SK-N-SH treated with all-trans-retinoic acid at 6 μM for 48 hours (cell line): Measurements from ENCODE around the gene CCDC85B.
"Not testable (repeated sequence)": the region's sequence is repeated elsewhere in the genome, so short reads cannot be mapped to it uniquely, and the experiment has no call there.

ENCODE experiments used
- ATAC-seq: fragments of 200-7000 bp; cut with Tn5 transposase; 3 replicates; pipeline ENCODE4 v1.9.1; 2020; ENCODE audit warnings: mild to moderate bottlenecking, moderate library complexity
- ARNTL ChIP-seq: fragments of 450-650 bp; formaldehyde crosslinking; IDR thresholded peaks from 2 replicates; pipeline ENCODE4 v1.5.0; 2020; ENCODE audit warnings: low read depth, mild to moderate bottlenecking, moderate library complexity, borderline replicate concordance
- BACH2 ChIP-seq: fragments of 250-450 bp; sonication (Bioruptor Pico); IDR thresholded peaks from 2 replicates; pipeline ENCODE4 v1.9.0; 2021; ENCODE audit warnings: mild to moderate bottlenecking, borderline replicate concordance
- CREB5 ChIP-seq: fragments of 250-450 bp; sonication (Bioruptor Pico); IDR thresholded peaks from 2 replicates; pipeline ENCODE4 v1.5.1; 2020; ENCODE audit warnings: low read depth, mild to moderate bottlenecking, moderate library complexity
- CSDC2 ChIP-seq: fragments of 250-450 bp; sonication (Bioruptor Pico); IDR thresholded peaks from 2 replicates; pipeline ENCODE4 v1.5.0; 2020; ENCODE audit warnings: mild to moderate bottlenecking, moderate library complexity
- CSRNP3 ChIP-seq: fragments of 250-450 bp; sonication (Bioruptor Pico); IDR thresholded peaks from 2 replicates; pipeline ENCODE4 v1.5.1; 2021; ENCODE audit warnings: mild to moderate bottlenecking, moderate library complexity
- ESRRG ChIP-seq: fragments of 250-450 bp; sonication (Bioruptor Pico); IDR thresholded peaks from 2 replicates; pipeline ENCODE4 v1.6.1; 2021; ENCODE audit warnings: mild to moderate bottlenecking
- GLIS3 ChIP-seq: fragments of 250-450 bp; sonication (Bioruptor Pico); IDR thresholded peaks from 2 replicates; pipeline ENCODE4 v1.5.0; 2020; ENCODE audit warnings: mild to moderate bottlenecking, moderate library complexity
- ISL1 ChIP-seq: fragments of 250-450 bp; sonication (Bioruptor Pico); IDR thresholded peaks from 2 replicates; pipeline ENCODE4 v2.1.2; 2022; ENCODE audit warnings: mild to moderate bottlenecking, moderate library complexity
- OSR1 ChIP-seq: fragments of 250-450 bp; sonication (Bioruptor Pico); IDR thresholded peaks from 2 replicates; pipeline ENCODE4 v1.8.0; 2022; ENCODE audit warnings: moderate library complexity, mild to moderate bottlenecking, inconsistent platforms
- PATZ1 ChIP-seq: fragments of 250-450 bp; sonication (Bioruptor Pico); IDR thresholded peaks from 2 replicates; pipeline ENCODE4 v1.8.0; 2020; ENCODE audit warnings: mild to moderate bottlenecking, moderate library complexity, borderline replicate concordance
- PPARA ChIP-seq: fragments of 250-450 bp; sonication (Bioruptor Pico); IDR thresholded peaks from 2 replicates; pipeline ENCODE4 v1.5.0; 2020; ENCODE audit warnings: mild to moderate bottlenecking, borderline replicate concordance
- RARB ChIP-seq: fragments of 250-450 bp; sonication (Bioruptor Pico); IDR thresholded peaks from 2 replicates; pipeline ENCODE4 v1.8.0; 2021; ENCODE audit warnings: mild to moderate bottlenecking, moderate library complexity
- SNAI2 ChIP-seq: fragments of 250-450 bp; sonication (Bioruptor Pico); IDR thresholded peaks from 2 replicates; pipeline ENCODE4 v1.5.0; 2020; ENCODE audit warnings: mild to moderate bottlenecking, moderate library complexity
- TOX ChIP-seq: fragments of 250-450 bp; sonication (Bioruptor Pico); IDR thresholded peaks from 2 replicates; pipeline ENCODE4 v1.8.0; 2021; ENCODE audit warnings: mild to moderate bottlenecking, moderate library complexity, borderline replicate concordance
- TSHZ2 ChIP-seq: fragments of 250-450 bp; sonication (Bioruptor Pico); IDR thresholded peaks from 2 replicates; pipeline ENCODE4 v1.5.0; 2020; ENCODE audit warnings: mild to moderate bottlenecking, moderate library complexity
- ZC3H10 ChIP-seq: fragments of 250-450 bp; sonication (Bioruptor Pico); IDR thresholded peaks from 2 replicates; pipeline ENCODE4 v1.5.1; 2021; ENCODE audit warnings: mild to moderate bottlenecking, moderate library complexity
- ZFP3 ChIP-seq: fragments of 250-450 bp; sonication (Bioruptor Pico); IDR thresholded peaks from 2 replicates; pipeline ENCODE4 v1.5.0; 2020; ENCODE audit warnings: mild to moderate bottlenecking, moderate library complexity
- ZFP30 ChIP-seq: fragments of 450-650 bp; formaldehyde crosslinking; IDR thresholded peaks from 2 replicates; pipeline ENCODE4 v1.5.0; 2022; ENCODE audit warnings: mild to moderate bottlenecking, moderate library complexity
- ZNF565 ChIP-seq: fragments of 450-650 bp; formaldehyde crosslinking; conservative IDR thresholded peaks from 2 replicates; pipeline ENCODE4 v1.5.0; 2020; ENCODE audit warnings: low read depth, mild to moderate bottlenecking, moderate library complexity
- ZNF70 ChIP-seq: fragments of 450-650 bp; formaldehyde crosslinking; IDR thresholded peaks from 2 replicates; pipeline ENCODE4 v1.5.0; 2020; ENCODE audit warnings: mild to moderate bottlenecking, moderate library complexity
- ZNF8 ChIP-seq: fragments of 450-650 bp; formaldehyde crosslinking; IDR thresholded peaks from 2 replicates; pipeline ENCODE4 v1.5.0; 2020; ENCODE audit warnings: mild to moderate bottlenecking, moderate library complexity

The CCDC85B gene

GRCh38 chr11:65847746-65848145 lies 42.7 kb upstream of the CCDC85B start:
- ATAC-seq, result no peak
- TF ChIP-seq ZNF70 (no peak), ZC3H10 (CRISPR knock-in tag) (no peak), PATZ1 (CRISPR knock-in tag) (no peak), ARNTL (CRISPR knock-in tag) (no peak), ZFP30 (no peak), BACH2 (CRISPR knock-in tag) (no peak)

GRCh38 chr11:65848693-65849092 lies 41.8 kb upstream of the CCDC85B start:
- not testable (repeated sequence) for ATAC-seq

- no peak for TF ChIP-seq TSHZ2 (CRISPR knock-in tag)
- no peak for TF ChIP-seq ESRRG (CRISPR knock-in tag)
- no peak for TF ChIP-seq OSR1 (CRISPR knock-in tag)
- TF ChIP-seq CREB5 (CRISPR knock-in tag), result no peak
- TF ChIP-seq ZFP30, result no peak
- TF ChIP-seq ZFP3 (CRISPR knock-in tag), result no peak
- no peak for TF ChIP-seq CSDC2 (CRISPR knock-in tag)
- TF ChIP-seq PATZ1 (CRISPR knock-in tag), result no peak
- TF ChIP-seq RARB (CRISPR knock-in tag), result no peak
- TF ChIP-seq GLIS3 (CRISPR knock-in tag), result no peak
- no peak for TF ChIP-seq CSRNP3 (CRISPR knock-in tag)
- no peak for TF ChIP-seq ZNF70
- no peak for TF ChIP-seq PPARA (CRISPR knock-in tag)
- peak; percentile 7 for ATAC-seq
Measured at GRCh38 chr11:65849366-65849765, 41.1 kb upstream of the CCDC85B start.

GRCh38 chr11:65849771-65850216 lies 40.7 kb upstream of the CCDC85B start:
- peak; percentile 17 for ATAC-seq
- TF ChIP-seq ZFP3 (CRISPR knock-in tag) (no peak), PATZ1 (CRISPR knock-in tag) (no peak), ISL1 (no peak), GLIS3 (CRISPR knock-in tag) (no peak), ZC3H10 (CRISPR knock-in tag) (no peak), TSHZ2 (CRISPR knock-in tag) (no peak), ARNTL (CRISPR knock-in tag) (no peak), RARB (CRISPR knock-in tag) (no peak), PPARA (CRISPR knock-in tag) (no peak), ESRRG (CRISPR knock-in tag) (no peak), ZNF8 (CRISPR knock-in tag) (no peak), SNAI2 (CRISPR knock-in tag) (no peak), OSR1 (CRISPR knock-in tag) (no peak), ZNF565 (CRISPR knock-in tag) (no peak), TOX (CRISPR knock-in tag) (no peak)
